ENCODE data around the gene IRAK1.

IRAK1 gene

DNA sequence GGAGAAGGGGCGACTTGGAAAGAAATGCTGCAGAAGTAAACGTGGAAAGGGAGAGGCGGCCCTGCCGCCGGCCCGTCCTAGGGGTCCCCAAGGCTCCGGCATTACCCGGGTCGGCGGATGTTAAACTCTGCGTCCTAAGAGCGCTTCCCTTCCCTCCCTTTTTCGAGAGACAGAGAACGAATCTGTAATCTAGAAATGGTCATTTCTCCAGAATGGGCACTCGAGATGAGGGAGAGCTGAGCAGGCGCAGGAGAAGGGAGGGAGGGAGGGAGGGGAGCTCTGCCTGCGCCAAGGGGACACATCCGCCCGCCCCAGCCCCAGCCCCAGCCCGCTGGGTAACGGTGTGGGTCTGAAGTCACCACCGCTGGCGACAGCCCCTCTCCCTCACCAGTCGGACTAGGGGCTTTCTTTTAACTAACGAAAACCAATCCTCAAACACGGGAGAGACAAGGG lies 49.8 kb downstream of the IRAK1 start:
- peak; percentile 47 to 58 for DNase-seq

DNA sequence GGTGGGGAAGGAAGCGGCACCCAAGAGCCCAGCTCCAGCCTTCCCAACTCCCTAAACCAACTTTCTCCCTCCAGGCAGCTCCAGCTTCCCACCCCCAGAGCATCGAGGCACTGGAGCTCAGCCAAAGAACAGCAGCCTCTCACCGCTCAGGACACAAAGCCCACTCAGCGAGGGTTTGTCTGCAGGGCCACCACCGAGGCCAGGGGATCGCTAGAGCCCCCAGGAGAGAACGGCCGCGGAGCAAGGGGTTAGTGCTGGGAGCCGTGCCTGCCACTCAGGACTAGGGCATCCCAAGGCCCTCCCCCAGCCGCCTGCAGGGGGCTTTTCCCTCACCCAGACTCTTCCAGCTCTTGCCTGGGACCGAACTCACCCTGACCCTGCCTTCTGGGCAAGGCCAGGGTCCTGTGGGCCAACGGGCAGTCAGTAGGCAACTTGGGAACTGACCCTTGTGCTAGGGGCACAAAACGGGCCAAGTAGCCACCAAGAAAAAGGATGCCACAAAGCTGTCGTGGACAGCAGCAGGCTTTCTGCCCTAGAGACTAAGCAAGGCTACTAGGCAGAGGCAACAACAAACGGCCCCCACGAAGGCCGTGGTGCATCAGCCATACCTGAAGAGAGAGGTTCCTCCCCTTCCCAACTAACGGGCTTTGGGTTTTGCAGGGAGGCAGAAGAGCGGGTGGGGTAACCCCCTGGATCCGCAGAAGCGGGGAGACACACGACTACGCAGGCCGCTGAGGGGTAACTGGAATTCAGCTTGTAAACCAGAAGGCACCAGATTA lies 50.4 kb downstream of the IRAK1 start:
- DNase-seq, result no peak

DNA sequence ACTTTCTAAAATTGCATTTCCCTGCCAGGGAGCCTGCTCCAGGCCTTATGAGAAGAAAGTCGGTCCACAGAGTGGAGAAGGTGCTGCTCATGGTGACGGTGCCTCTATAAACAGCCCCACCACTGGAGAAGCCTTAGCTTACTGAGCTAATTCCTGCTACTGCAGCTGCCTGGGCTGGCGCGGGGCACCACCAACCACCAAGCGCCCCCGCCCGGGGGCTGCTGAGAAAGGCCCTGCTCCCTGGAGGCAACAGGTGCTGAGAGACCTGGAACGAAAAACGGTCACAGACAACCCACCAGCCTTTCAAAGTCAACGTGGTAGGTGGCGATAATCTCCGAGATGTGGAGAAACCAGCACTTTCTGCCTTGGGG lies 51.0 kb downstream of the IRAK1 start:
- no peak for DNase-seq

DNA sequence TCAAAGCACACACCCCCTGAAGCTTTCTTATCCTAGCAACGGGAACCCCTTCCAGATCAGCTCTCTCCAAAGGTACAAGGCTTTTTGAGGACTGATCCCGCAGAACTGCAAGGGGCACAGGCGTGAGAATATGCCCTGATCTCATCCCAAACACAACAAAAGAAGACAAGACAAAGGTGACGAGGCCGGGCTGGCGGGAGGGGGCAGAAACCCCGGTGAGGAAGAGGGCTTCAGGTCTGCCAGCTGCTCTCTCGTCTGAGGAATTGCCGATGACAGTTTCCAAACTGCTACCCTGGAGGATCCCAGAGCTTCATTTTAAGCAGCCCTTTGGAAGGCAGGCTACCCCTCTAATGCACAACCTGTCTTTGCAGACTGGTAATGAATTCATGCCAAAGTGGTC lies 51.4 kb downstream of the IRAK1 start:
- DNase-seq, result no peak

DNA sequence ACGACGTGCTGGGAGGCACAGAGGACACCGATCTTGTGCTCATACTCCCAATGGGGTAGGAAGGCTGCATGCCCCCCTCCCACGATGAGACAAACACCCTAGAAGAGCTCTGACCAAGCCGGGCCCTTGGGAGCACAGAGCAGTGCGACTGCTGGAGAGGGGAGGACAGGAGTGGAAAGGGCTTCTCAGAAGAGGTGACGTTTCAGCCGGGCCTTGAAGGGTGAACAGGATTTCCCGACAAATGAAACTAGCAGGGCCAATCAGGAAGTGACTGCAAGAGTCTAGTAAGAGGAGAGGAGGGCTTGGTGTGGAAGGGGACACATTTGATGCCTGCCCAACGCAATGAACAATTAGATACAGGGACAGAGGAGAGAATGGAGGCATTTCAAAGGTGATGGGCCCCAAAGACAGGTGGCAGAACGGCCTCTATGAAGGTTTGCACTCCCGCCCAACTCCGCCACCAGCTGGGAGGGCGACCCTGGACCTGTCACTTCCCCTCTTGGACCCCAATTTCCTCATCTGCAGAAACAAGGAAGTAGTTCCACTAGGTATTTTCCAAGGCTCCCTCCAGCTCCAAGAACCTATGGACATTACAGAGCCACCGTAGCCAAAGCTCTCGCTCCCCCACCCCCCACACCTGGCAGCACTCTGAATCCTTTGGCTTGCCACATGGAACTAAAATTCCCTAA lies 52.0 kb downstream of the IRAK1 start:
- no peak for DNase-seq

DNA sequence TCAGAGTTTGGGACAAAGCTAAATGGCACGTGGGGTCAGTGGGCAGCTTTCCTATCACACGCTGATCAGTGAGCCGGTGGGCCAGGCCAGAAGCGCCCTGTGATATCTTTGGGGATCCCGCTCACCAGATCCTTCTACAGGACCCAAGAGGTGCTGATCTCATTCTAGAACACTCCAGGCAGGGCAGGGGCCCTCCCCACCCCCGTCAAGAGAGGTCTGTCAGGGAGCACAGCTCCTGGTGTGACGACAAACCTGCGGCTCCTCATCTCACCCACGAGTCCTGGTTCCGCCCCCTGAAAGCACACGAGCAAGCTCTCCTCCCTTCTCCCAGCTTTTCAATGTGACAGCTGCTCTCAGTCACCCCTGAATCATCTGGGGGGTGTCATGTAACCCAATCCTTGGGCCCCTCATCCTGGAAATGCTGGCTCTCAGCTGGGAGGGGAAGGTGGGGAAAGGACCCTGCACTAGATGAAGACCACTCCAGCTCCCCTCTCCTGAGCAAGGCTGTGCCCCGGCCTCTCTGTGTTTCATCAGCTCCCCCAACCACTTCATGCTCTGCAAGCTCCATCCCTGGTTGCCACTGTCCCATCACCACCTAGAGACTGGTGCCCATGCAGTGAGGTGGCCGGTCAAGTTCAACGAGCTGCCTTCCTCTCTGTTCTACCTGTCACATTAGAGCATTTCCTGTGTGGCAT lies 52.7 kb downstream of the IRAK1 start:
- no peak for DNase-seq

DNA sequence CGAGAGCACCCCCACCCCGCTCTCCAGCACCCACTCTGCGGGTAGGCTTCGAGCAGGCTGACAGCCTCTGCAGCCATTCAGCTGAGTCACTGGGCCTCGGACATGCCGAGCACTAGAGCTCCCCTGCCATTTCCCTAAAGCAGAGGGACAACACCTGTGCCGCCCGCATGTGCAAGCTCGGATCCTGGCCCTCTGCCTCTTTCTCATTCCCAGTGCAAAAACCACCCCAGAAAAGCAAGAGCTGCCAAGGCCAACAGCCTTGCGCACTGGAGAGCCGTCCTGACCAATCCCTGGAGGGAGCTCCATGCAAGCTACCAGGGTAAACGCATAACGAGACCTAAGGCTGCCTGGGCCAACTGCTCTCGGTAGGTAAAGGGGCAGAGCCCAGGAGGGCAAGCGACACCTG lies 53.4 kb downstream of the IRAK1 start:
- DNase-seq, result no peak

DNA sequence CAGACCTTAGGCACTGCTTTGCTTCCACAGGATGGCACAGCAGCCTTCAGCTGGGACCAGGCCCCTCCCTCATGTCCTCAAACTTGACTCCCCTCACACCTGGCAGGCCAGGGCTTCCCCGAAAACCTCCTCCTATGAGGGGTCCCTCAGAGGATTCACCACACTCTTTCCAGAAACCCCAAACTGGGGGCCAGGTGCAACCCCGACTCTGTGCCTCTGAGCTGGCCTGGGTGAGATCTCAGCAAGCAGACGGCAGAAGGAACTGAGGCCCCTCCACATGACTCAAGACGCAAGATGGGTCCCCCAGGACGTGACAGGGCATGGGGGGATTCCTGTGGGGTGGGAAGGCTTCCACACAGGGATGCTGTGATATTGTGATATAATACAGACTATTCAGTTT lies 54.3 kb downstream of the IRAK1 start:
- no peak for DNase-seq

DNA sequence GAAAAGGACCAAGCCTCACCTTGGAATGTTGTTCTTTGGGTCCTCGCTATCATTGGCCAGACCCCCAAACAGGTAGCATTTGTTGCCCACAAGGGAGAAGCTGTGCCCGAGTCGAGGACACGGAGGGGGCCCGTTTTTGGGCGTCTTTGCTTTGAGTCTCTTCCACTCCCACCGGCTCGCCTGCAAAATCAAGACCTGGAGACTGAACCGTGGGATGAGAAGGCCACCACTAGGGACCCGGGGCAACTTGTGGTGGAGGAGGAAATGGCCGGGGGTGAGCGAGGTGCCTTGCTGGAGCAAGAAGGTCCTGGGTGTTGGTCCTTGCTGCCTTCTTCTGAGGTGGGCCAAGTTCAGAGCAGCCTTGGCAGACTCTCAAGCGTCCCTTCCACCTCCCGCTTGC lies 55.6 kb downstream of the IRAK1 start:
- DNase-seq, result no peak

DNA sequence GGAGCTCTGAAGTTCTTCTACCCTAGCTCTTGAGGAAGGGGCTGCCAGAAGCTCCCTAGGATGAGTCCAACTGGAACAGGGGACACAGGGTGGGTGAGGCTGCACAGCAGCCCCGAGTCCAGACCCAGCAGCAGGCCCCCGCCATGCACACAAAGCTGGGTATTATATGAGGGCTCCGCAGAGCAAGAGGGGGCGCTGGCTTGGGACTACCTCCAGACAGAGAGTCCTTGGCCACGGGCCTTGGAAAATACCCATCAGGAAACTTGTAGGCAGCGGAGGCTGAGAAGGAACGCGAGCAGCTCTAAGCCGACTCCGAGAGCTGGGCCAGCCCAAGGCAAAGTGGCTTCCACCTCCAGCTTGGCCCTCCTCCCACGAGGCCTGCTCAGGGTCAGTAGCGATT lies 56.2 kb downstream of the IRAK1 start:
- no peak for DNase-seq

DNA sequence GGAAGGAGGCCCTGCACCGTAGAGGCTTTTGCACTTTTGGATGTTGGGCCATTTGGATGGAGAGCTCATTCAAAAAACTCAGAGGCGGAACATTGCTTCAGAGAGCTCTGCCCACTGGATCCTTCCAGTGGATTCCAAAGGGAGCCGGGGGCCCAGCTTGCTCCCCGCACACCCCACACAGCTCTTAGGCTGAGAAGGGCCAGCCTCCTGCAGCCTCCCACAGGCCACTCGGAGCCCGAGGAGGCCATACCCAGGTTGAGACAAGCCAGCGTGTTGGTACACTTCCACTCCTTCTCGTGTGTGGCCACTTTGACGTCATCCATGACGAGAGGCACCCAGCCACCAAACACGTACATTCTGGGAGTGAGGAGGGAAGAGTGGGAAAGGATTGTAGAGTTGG lies 58.4 kb downstream of the IRAK1 start:
- no peak for DNase-seq

DNA sequence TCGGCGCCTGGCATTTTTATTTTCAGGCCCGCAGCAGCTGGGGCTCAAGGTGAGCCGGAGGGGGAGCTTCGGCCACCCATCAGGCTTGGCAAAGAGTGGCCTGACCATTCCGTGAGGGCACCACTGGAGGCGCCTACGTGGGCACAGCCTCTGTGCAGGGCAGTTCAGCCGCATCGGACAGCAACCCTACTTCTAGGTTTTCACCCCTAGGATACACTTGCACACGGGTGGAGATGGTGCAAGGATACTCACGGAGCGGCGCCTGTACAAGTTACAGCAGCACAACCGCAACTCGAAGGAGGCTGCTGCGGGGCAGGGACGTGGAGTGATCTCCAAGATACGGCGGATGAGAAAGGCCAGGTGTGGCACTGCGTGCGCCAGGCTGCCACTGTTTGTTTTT lies 58.9 kb downstream of the IRAK1 start:
- DNase-seq, result no peak
